ENCODE data around the gene PRDM12.

- TF ChIP-seq CTCF (IDR thresholded peaks at IDR 0.05) (no peak), POLR2A (IDR thresholded peaks at IDR 0.05) (peak in 1 of 2 donors; percentile 80)
Observed at GRCh38 chr9:130712564-130713285, 48.3 kb downstream of the PRDM12 start.

All from heart left ventricle (tissue), 13 donors.